PC-3 (cell line): ENCODE measurements around the gene YWHAQ. TPM values are rescaled to one million over a fixed set of nuclear protein-coding genes. Genes with fewer than 3 reads are reported as not detected.
A peak's percentile ranks its signal among the peaks of the same experiment; 100 is the strongest.

Experiments
- ATAC-seq: fragments of 200-7000 bp; cut with Tn5 transposase; 2 replicates; pipeline ENCODE4 v1.9.1; 2020; ENCODE audit warnings: mild to moderate bottlenecking, moderate library complexity
- BruUV-seq: library from RNA; stranded (reverse); fragments of 400-500 nt; replicated peaks from 2 replicates; lab custom pipeline; 2021; lab: Mats Ljungman, UMichigan
- CTCF ChIA-PET: fragments of 300-600 bp; sonication (Branson Sonifier 250); formaldehyde crosslinking; loops from one replicate; lab custom pipeline; 2022; ENCODE audit warnings: antibody characterized with exemption; lab: Charles Lee
- POLR2A ChIA-PET: fragments of 300-600 bp; sonication (Branson Sonifier 250); formaldehyde crosslinking; loops from one replicate; lab custom pipeline; 2022; ENCODE audit warnings: antibody characterized with exemption; ENCODE audit not compliant: unreplicated experiment; lab: Charles Lee
- DNase-seq: peaks from one replicate; pipeline ENCODE4 v3.0.0-alpha.2; 2015
- H2AFZ ChIP-seq: fragments of 300-600 bp; sonication (generic); 2 replicates; pipeline ENCODE4 v1.6.0; 2016; ENCODE audit warnings: antibody characterized with exemption, low read length
- H3F3A ChIP-seq: fragments of 300-600 bp; sonication (generic); one replicate; pipeline ENCODE4 v1.6.0; 2017; ENCODE audit warnings: antibody characterized with exemption, low read length, control low read depth, mild to moderate bottlenecking; ENCODE audit not compliant: unreplicated experiment
- H3K27ac ChIP-seq: fragments of 300-600 bp; sonication (generic); 2 replicates; pipeline ENCODE4 v1.5.1; 2016; ENCODE audit warnings: mild to moderate bottlenecking, low read length
- H3K27me3 ChIP-seq: fragments of 300-600 bp; sonication (generic); 2 replicates; pipeline ENCODE4 v1.6.1; 2016; ENCODE audit warnings: low read length, mixed read lengths
- H3K36me3 ChIP-seq: fragments of 300-600 bp; sonication (generic); 2 replicates; pipeline ENCODE4 v1.6.1; 2016; ENCODE audit warnings: low read depth, mixed run types, low read length, mixed read lengths
- H3K4me1 ChIP-seq: fragments of 300-600 bp; sonication (generic); 2 replicates; pipeline ENCODE4 v1.5.1; 2016; ENCODE audit warnings: low read length; ENCODE audit not compliant: insufficient read depth
- H3K4me2 ChIP-seq: fragments of 300-600 bp; sonication (generic); 2 replicates; pipeline ENCODE4 v1.6.0; 2016; ENCODE audit warnings: low read length
- H3K4me3 ChIP-seq: fragments of 300-600 bp; sonication (generic); 2 replicates; pipeline ENCODE4 v1.5.1; 2016; ENCODE audit warnings: mild to moderate bottlenecking, low read length, mixed read lengths
- H3K79me2 ChIP-seq: fragments of 300-600 bp; sonication (generic); 2 replicates; pipeline ENCODE4 v1.6.1; 2017; ENCODE audit warnings: low read length, mixed read lengths
- H3K9ac ChIP-seq: fragments of 300-600 bp; sonication (generic); 2 replicates; pipeline ENCODE4 v1.6.0; 2016; ENCODE audit warnings: mild to moderate bottlenecking, low read length
- H3K9me2 ChIP-seq: fragments of 300-600 bp; sonication (generic); replicated peaks from 2 replicates; pipeline ENCODE4 v1.6.1; 2016; ENCODE audit warnings: mixed run types, low read length, mixed read lengths
- H3K9me3 ChIP-seq: fragments of 300-600 bp; sonication (generic); 2 replicates; pipeline ENCODE4 v1.6.1; 2016; ENCODE audit warnings: low read length, mixed read lengths
- H4K20me1 ChIP-seq: fragments of 300-600 bp; sonication (generic); 2 replicates; pipeline ENCODE4 v1.6.1; 2016; ENCODE audit warnings: low read length, mixed read lengths
- EZH2 ChIP-seq: fragments of 300-600 bp; sonication (generic); IDR thresholded peaks from one replicate; pipeline ENCODE4 v1.6.1; 2017; ENCODE audit warnings: antibody characterized with exemption, mild to moderate bottlenecking, low read length; ENCODE audit not compliant: unreplicated experiment
- EZH2phosphoT487 ChIP-seq: fragments of 300-600 bp; sonication (generic); IDR thresholded peaks from 2 replicates; pipeline ENCODE4 v1.6.1; 2018; ENCODE audit warnings: mild to moderate bottlenecking, antibody characterized with exemption, low read length, borderline replicate concordance
- intact Hi-C: fragments of 100-400 bp; cut with micrococcal nuclease; formaldehyde crosslinking; loops from 2 replicates; pipeline ENCODE4 v1.9.0; 2023
- total RNA-seq: library from RNA; depleted of rRNA; stranded (reverse); fragments of >200 nt; gene quantifications from 2 replicates; pipeline ENCODE4 v1.2.3, GENCODE V29; 2014
- TF ChIP-seq, protein P1 (sequence below): fragments of 300-600 bp; sonication (generic); conservative IDR thresholded peaks from 2 replicates; pipeline ENCODE4 v1.5.1; 2017; ENCODE audit warnings: antibody characterized with exemption, low read depth, mild to moderate bottlenecking, low read length

The YWHAQ gene
- total RNA-seq, 1 experiment from 2014 or later = 377 TPM

GRCh38 chr2:9570182-9571060, 60.4 kb downstream of the YWHAQ start:
- H3K27me3 ChIP-seq = no peaks in the 10 kb centered on the region
- TF ChIP-seq EZH2phosphoT487 (no peak), EZH2 (no peak)
- TF ChIP-seq, protein P1, sequence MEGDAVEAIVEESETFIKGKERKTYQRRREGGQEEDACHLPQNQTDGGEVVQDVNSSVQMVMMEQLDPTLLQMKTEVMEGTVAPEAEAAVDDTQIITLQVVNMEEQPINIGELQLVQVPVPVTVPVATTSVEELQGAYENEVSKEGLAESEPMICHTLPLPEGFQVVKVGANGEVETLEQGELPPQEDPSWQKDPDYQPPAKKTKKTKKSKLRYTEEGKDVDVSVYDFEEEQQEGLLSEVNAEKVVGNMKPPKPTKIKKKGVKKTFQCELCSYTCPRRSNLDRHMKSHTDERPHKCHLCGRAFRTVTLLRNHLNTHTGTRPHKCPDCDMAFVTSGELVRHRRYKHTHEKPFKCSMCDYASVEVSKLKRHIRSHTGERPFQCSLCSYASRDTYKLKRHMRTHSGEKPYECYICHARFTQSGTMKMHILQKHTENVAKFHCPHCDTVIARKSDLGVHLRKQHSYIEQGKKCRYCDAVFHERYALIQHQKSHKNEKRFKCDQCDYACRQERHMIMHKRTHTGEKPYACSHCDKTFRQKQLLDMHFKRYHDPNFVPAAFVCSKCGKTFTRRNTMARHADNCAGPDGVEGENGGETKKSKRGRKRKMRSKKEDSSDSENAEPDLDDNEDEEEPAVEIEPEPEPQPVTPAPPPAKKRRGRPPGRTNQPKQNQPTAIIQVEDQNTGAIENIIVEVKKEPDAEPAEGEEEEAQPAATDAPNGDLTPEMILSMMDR = no peak; the same call in 1 of the 2 replicates
- no peak overlapping the region for H3K9ac ChIP-seq
- DNase-seq = no peak
- H3F3A ChIP-seq = no peaks in the 10 kb centered on the region
- H3K4me2 ChIP-seq = no peak overlapping the region
- ChIA-PET POLR2A (no interaction called here), CTCF (no interaction called here)
- H3K27ac ChIP-seq = no peak overlapping the region
- no peaks in the 10 kb centered on the region for H3K9me3 ChIP-seq
- intact Hi-C loops = no loop called here
- no peaks in the 10 kb centered on the region for H3K9me2 ChIP-seq
- H3K4me1 ChIP-seq = peaks cover 6% of the 10 kb centered on the region
- peak; percentile 51; the same call in 1 of the 2 replicates for ATAC-seq
- H4K20me1 ChIP-seq = no peaks in the 10 kb centered on the region
- no TSS peak for BruUV-seq
- no peak overlapping the region for H3K4me3 ChIP-seq
- H3K36me3 ChIP-seq = no peaks in the 10 kb centered on the region
- no peaks in the 10 kb centered on the region for H3K79me2 ChIP-seq
- H2AFZ ChIP-seq = no peak overlapping the region

- TF ChIP-seq, protein P1 = no peak
- TF ChIP-seq EZH2phosphoT487 (no peak), EZH2 (no peak)
- peaks cover 12% of the 10 kb centered on the region for H3K4me1 ChIP-seq
- DNase-seq = peak; percentile 94
- peak overlapping the region; percentile 64 for H3K27ac ChIP-seq
- H3K4me2 ChIP-seq = peak overlapping the region; percentile 49
- no peaks in the 10 kb centered on the region for H3K9me3 ChIP-seq
- BruUV-seq = TSS peak; percentile 64
- H3K4me3 ChIP-seq = no peak overlapping the region
- no peaks in the 10 kb centered on the region for H3K36me3 ChIP-seq
- ATAC-seq = peak; percentile 100
- peak overlapping the region; percentile 32; the same call in 1 of the 2 replicates for H2AFZ ChIP-seq
- no peaks in the 10 kb centered on the region for H3K9me2 ChIP-seq
- intact Hi-C loops = no loop called here
- H3K27me3 ChIP-seq = no peaks in the 10 kb centered on the region
- H3K79me2 ChIP-seq = peaks cover 1% of the 10 kb centered on the region; the same call in 1 of the 2 replicates
- POLR2A ChIA-PET = interaction anchor here (0.6 to 0.8 kb wide), 3 partner anchors 9 to 149 kb away, joined by 3 to 8 read pairs (median 3); no protein-coding TSS in a partner anchor
- no peaks in the 10 kb centered on the region for H4K20me1 ChIP-seq
- CTCF ChIA-PET = interaction anchor here (0.5 kb wide), 1 partner anchor 209 kb away, joined by 3 read pairs; no protein-coding TSS in a partner anchor
- H3F3A ChIP-seq = no peaks in the 10 kb centered on the region
- peak overlapping the region; percentile 14; the same call in 1 of the 2 replicates for H3K9ac ChIP-seq
Observed at GRCh38 chr2:9565436-9566153, 65.2 kb downstream of the YWHAQ start.
